ENCODE measurements around the gene GPC3. TPM values are rescaled to one million over a fixed set of nuclear protein-coding genes. Genes with fewer than 3 reads are reported as not detected.

The GPC3 gene
- total and polyA plus RNA-seq, 7 donors: 0.43 to 2.3 (median 1.4) TPM

DNA sequence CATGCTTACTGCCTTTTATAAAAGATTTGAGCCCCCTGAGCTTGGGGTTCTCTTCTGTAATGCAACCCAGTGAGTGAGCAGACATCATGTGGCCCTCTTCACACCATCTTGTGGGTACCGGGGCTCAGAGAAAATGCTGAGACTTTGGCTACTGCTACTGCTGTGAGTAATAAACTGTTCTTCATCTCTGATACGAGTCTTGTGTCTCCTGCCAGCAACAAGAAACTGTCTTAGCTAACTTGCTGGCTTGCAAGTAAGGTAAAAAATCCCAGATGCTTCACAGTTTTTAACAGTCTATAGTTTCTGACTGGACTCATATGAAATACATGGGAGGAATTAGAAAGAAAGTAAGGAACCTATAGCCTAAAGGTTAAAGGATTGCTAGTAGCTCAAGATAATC is 148.3 kb downstream of the GPC3 start:
- DNase-seq (no peak), ATAC-seq (no peak)
- Histone ChIP-seq H3K4me1 (no peaks in the 10 kb centered on the region), H3K36me3 (ENCODE audit: insufficient read depth in 1 of 2, low read depth in 1 of 2) (no peaks in the 10 kb centered on the region), H3K27ac (no peak overlapping the region), H3K27me3 (ENCODE audit: insufficient read depth in 3 of 3, low read length in 2 of 3) (peaks cover 0 to 5% (median 0%) of the 10 kb centered on the region in 3 donors), H3K4me3 (no peak overlapping the region), H3K9me3 (no peaks in the 10 kb centered on the region)
- TF ChIP-seq, protein P1, sequence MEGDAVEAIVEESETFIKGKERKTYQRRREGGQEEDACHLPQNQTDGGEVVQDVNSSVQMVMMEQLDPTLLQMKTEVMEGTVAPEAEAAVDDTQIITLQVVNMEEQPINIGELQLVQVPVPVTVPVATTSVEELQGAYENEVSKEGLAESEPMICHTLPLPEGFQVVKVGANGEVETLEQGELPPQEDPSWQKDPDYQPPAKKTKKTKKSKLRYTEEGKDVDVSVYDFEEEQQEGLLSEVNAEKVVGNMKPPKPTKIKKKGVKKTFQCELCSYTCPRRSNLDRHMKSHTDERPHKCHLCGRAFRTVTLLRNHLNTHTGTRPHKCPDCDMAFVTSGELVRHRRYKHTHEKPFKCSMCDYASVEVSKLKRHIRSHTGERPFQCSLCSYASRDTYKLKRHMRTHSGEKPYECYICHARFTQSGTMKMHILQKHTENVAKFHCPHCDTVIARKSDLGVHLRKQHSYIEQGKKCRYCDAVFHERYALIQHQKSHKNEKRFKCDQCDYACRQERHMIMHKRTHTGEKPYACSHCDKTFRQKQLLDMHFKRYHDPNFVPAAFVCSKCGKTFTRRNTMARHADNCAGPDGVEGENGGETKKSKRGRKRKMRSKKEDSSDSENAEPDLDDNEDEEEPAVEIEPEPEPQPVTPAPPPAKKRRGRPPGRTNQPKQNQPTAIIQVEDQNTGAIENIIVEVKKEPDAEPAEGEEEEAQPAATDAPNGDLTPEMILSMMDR (IDR thresholded peaks at IDR 0.05): no peak
- intact Hi-C loops (cut with DNase I): no loop called here
- 30 to 37% (median 34%) methylated on average over 2 of the region's 2 CpGs for WGBS, 3 donors

DNA sequence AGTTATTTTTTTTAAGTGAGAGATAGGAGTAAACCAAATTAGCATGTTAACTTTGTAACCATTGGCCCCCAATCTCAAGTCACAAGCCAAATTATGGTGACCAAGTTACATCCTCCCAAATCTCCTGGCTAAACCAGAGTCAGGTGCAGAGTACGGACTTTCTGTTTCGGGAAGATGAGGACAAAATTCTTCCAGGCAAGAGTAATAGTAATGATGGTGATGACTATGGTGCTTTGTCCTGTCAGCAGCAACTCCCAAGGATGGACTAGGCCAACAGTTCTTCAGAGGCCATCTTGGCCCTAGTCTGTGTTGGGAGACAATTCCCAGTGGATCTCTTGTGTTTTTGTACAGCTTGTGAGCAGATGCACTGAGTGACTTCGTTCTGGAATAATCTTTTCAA is 148.8 kb downstream of the GPC3 start:
- no peaks in the 10 kb centered on the region for H3K36me3 ChIP-seq (ENCODE audit: insufficient read depth in 1 of 2, low read depth in 1 of 2)
- WGBS, 3 donors: 53 to 76% (median 62%) methylated on average over 3 of the region's 3 CpGs
- TF ChIP-seq, protein P1 (IDR thresholded peaks at IDR 0.05): no peak
- H3K4me3 ChIP-seq: no peak overlapping the region
- H3K4me1 ChIP-seq: no peaks in the 10 kb centered on the region
- no peaks in the 10 kb centered on the region for H3K9me3 ChIP-seq
- DNase-seq (no peak), ATAC-seq (no peak)
- intact Hi-C loops (cut with DNase I): no loop called here
- H3K27ac ChIP-seq: no peak overlapping the region
- peaks cover 0 to 5% (median 0%) of the 10 kb centered on the region in 3 donors for H3K27me3 ChIP-seq (ENCODE audit: insufficient read depth in 3 of 3, low read length in 2 of 3)

DNA sequence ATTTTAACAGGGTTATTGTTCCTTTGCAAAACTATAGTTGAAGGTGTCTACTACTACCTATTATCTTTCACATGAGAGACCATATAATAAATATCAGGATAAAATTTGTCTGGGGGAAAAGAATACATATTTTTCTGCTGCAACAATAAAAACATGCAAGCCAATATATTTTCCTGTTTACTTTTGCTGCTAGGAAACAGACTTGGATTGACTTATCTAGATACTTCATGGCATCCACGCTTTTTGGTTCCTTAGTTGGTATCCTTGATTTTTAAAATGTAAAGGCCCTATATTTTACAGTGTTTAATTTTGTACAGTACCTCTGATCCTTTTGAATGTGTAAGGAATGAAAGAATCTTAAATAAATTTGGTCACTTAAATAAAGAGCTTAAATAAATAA is 150.6 kb downstream of the GPC3 start:
- Histone ChIP-seq H3K27me3 (ENCODE audit: insufficient read depth in 3 of 3, low read length in 2 of 3) (peaks cover 0 to 5% (median 0%) of the 10 kb centered on the region in 3 donors), H3K27ac (no peak overlapping the region), H3K4me1 (no peaks in the 10 kb centered on the region), H3K4me3 (no peak overlapping the region), H3K36me3 (ENCODE audit: insufficient read depth in 1 of 2, low read depth in 1 of 2) (no peaks in the 10 kb centered on the region), H3K9me3 (no peaks in the 10 kb centered on the region)
- WGBS, 3 donors: 47 to 53% (median 52%) methylated on average over 1 of the region's 1 CpG
- ATAC-seq (no peak), DNase-seq (no peak)
- intact Hi-C loops (cut with DNase I): no loop called here
- TF ChIP-seq, protein P1 (IDR thresholded peaks at IDR 0.05): no peak

DNA sequence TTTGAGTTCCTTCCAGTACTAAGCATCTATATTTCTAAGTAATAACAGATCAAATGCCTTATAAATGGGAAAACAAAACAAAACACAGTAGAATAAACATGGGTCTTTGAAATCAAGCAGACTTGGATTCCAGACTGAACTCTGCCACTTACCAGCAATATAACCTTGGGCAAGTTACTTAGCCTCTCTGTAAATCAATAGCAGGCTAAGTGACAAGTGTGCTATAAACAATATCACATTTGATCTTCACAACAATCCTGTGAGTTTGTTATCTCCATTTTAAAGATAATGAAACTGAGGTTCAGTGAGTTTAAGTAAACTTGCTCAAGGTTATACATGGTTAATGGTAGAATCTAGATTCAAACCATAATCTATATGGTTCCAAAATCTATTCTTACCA is 165.8 kb downstream of the GPC3 start:
- Histone ChIP-seq H3K27ac (no peak overlapping the region), H3K27me3 (ENCODE audit: insufficient read depth in 3 of 3, low read length in 2 of 3) (peaks cover 0 to 20% (median 0%) of the 10 kb centered on the region in 3 donors), H3K36me3 (ENCODE audit: insufficient read depth in 1 of 2, low read depth in 1 of 2) (no peaks in the 10 kb centered on the region), H3K4me3 (no peak overlapping the region), H3K4me1 (no peaks in the 10 kb centered on the region), H3K9me3 (no peaks in the 10 kb centered on the region)
- TF ChIP-seq, protein P1 (IDR thresholded peaks at IDR 0.05): no peak
- DNase-seq (no peak), ATAC-seq (no peak)
- intact Hi-C loops (cut with DNase I): no loop called here

DNA sequence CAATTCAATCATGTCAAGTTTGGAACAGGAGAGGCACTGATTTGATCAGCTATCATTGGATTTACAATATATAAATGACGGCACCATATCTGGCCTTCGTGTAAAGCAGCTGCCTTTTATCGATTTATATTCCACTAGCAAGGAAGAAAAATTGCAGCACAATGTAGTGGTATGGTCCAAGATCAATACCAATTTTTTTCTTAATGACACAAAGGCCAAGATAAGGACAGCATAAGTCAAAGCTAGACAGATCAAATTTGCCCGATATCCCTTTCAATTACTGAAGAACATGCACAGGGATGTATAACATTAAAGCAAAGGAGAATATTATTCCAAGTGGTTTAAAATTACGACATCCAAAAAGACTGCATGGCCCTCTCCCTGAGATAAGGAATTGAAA is 167.4 kb downstream of the GPC3 start:
- WGBS, 3 donors: 87 to 93% (median 93%) methylated on average over 5 of the region's 5 CpGs
- Histone ChIP-seq H3K36me3 (ENCODE audit: insufficient read depth in 1 of 2, low read depth in 1 of 2) (no peaks in the 10 kb centered on the region), H3K4me1 (no peaks in the 10 kb centered on the region), H3K9me3 (no peaks in the 10 kb centered on the region), H3K27ac (no peak overlapping the region), H3K4me3 (no peak overlapping the region), H3K27me3 (ENCODE audit: insufficient read depth in 3 of 3, low read length in 2 of 3) (peaks cover 0 to 19% (median 0%) of the 10 kb centered on the region in 3 donors)
- DNase-seq (no peak), ATAC-seq (no peak)
- TF ChIP-seq, protein P1 (IDR thresholded peaks at IDR 0.05): no peak
- intact Hi-C loops (cut with DNase I): no loop called here
